ENCODE data around the gene SAXO2.
"Not testable (repeated sequence)": the region's sequence is repeated elsewhere in the genome, so short reads cannot be mapped to it uniquely, and the experiment has no call there.

The SAXO2 gene

DNA sequence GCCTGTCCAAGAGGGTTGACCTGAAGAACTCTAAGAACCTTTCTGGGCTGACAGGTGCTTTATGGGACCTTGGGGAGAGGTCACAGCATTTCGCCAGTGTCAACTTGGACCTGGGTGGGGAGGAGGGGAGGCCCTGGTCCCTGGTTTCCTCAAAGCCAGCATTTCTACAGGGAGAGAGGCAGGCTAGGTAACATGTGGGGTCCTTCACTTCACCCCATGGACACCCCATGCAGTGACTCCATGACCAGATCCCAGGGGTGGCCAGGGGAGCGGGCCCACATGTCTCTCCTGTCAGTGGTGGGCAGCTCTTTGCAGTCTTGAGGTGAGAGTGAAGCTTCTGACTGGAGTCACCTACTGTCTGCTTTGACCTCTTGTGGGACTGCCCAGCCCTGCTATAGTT is 50.8 kb downstream of the SAXO2 start:
- no peak for DNase-seq (ENCODE audit: extremely low read depth in 1 of 2, low read depth in 1 of 2)

DNA sequence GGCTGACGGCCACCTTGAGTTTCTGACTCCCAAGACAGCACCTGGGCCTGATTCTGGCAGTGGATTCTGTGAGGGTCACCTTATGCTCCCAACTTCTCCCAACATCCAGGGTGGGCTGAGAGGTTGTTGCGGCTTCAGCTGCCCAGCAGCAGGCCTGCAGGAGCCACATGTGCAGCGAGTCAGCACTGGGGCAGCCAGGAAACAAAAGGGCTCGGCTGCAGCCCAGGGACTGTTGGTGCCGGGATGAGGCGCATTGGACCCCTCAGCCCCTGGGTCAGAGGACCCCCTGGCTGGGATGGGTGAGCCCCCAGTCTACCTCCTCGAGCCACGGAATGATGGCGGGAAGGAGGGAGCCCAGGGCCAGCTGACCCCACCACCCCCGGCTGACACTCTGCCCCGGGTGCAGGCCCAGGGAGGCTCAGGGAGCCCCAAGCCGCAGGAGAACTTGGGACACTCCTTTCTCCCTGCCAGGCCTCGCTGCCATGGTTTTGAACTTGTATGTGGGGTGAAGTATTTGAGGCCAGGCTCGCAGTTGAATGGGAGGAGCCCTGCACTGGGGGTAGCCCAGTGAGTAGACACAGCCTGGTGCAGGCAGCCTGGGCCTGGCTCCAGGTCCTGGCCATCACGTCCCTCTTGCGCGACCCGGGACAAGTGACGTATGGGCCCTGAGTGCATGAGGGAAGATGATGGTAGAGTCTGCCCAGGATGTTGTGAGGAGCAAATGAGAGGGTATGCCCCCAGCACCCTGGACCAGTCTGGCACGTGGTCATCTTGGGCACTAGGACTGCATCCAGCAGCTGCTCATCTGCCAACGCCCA is 51.5 kb downstream of the SAXO2 start:
- not testable (repeated sequence) for DNase-seq (ENCODE audit: extremely low read depth in 1 of 2, low read depth in 1 of 2)

DNA sequence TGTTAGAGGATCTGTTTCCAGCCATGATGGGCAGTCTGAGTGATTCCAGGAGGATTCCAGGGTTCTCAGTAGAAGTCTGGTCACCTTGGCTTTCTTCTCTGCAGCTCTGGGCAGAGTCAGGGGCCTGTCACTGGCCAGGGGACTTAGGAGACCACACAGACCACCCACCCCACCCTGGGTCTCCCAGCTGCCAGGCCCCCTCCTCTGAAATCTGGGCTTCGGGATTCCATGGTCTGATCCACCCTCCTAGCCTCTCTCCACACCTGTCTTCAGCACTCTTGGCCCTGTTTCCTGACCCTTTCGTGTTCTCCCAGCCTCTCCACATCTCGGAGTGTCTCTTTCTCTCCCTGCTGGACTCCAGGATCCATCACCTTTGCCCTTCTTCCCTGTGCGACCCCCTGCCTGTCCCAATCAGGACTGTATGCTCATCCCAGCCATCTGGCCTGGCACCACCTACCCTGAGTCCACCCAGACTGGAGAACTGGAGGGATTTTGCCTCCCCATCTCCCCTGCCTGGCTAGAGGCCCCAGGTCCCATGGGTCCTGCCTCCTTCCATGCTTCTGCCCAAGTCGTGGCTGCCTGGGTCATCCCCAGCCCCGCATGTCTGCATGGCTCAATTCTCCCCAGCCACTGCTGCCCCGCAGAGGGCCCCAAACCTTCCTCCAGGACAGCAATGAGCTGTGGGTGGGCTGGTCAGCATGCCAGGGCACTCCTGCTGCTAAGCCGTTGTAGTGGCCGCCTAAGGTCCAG is 52.3 kb downstream of the SAXO2 start:
- no peak for DNase-seq (ENCODE audit: extremely low read depth in 1 of 2, low read depth in 1 of 2)

DNA sequence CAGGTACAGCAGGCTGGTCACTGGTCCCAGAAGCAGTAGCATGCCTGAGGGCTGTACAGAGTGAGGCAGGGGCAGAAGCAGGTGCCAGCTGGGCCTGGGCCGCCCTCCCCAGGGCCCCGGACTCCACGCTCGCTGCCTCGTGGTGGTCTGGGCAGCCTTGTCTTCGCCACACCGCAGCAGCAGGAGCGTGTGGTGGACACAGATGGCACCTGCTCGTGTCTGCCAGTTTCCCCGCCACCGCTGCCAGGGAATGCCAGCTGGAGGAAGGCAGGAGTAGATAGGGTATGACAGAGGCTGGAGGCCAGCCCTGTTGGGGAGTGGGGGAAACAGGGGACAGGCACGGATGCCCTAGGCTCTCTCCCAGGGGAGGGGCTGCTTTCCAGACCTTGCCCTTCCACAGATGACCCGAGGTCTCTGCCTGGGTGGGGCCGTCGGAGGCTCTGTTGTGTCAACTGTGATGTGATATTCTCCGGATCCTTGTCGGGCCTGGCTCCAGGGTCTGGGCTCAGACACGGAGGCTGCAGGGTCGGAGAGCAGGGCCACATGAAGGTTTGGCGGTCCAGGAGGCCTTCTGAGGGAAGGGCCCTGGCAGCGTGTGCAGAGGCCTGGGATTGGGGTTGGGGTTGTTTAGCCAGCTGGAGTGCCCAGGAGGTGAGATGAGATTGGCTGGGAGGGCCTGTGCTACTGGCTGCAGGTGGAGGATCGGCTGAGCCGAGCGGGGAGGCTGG is 53.1 kb downstream of the SAXO2 start:
- no peak for DNase-seq (ENCODE audit: extremely low read depth in 1 of 2, low read depth in 1 of 2)

DNA sequence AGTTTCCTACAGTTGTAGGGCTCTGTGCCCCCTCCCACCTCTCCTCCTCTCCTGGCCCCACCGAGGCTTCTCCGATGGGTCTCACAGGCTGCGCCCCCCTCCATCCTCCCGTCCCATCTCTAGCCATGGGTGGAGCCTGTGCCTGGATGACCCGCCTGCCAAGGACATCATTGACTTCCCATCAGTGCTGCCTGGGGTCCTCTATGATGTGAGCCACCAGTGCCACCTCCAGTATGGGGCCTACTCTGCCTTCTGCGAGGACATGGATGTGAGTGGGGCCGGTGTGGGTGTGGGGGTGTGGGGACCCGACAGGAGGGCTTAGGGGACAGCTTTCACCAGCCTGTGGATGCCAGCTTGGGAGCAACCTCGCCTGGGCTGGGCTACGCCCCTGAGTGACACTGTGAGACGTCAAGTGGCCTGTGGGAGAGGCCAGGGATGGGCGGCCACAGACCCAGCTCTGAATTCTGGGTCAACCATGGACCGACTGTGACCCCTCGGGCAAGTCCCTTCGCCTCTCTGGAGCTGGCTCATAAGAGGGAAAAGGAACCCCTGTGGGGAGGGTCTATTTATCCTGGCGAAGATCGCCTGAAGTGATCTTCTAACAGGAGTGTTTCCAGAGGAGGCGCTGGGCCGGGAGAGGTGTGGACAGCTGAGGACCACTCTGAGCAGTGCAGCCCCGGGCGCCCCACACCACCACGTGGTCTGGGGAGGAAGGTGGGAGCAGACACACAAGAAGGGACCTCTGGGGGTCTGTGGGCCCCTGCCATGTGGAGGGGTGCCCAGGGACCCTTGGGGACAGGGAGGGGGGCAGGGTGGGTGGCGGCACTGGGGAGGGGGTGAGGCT is 53.9 kb downstream of the SAXO2 start:
- not testable (repeated sequence) for DNase-seq (ENCODE audit: extremely low read depth in 1 of 2, low read depth in 1 of 2)

DNA sequence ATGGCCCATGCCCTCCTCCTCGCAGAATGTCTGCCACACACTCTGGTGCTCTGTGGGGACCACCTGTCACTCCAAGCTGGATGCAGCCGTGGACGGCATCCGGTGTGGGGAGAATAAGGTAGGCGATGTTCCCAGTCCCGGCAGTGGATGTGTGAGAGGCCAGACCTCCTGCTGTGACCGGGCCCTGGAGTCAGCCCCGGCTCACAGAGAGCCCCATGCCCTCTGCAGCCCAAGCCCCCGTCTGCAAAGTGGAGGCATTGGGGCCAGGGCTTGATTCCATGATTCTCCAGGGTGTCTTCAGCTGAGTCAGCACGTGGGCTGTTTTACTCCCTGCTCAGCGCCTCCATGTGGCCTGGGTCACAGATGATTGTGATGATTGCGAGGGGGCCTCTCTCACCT is 54.5 kb downstream of the SAXO2 start:
- no peak for DNase-seq (ENCODE audit: extremely low read depth in 1 of 2, low read depth in 1 of 2)

DNA sequence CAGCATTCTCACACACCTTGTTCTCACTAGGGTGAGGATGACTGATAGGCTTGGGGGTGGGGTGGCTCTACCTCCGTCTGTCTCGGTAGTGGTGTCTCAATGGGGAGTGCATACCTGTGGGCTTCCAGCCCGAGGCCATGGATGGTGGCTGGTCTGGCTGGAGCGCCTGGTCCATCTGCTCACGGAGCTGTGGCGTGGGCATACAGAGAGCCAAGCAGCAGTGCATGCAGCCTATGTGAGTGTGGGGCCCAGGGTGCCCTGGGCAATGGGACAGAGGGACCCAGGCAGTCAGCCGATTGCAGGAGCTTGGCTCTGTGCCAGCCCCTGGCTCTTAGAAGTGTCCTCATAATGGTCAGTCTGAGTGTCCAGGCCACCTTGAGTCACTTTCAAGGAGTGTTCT is 54.9 kb downstream of the SAXO2 start:
- not testable (repeated sequence) for DNase-seq (ENCODE audit: extremely low read depth in 1 of 2, low read depth in 1 of 2)

DNA sequence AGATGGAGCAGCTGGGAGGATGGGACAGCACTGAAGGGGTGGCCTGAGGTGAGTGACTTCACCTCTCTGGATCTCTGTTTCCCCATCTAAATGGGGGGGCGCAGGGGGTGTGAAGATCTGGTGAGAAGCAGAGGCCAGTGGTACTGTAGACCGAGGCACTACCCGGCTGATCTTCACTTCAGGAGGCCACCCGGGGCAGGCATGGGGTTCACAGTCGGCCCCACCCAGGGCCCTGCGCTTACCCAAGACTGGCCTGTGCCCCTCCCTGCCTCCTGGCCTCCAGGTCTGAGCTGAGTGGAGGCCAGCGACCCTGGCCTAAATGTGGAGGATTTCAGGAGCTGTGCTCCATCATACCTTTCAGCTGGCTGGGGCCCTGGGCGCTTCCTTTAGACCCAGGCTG is 55.7 kb downstream of the SAXO2 start:
- DNase-seq (ENCODE audit: extremely low read depth in 1 of 2, low read depth in 1 of 2): not testable (repeated sequence)

DNA sequence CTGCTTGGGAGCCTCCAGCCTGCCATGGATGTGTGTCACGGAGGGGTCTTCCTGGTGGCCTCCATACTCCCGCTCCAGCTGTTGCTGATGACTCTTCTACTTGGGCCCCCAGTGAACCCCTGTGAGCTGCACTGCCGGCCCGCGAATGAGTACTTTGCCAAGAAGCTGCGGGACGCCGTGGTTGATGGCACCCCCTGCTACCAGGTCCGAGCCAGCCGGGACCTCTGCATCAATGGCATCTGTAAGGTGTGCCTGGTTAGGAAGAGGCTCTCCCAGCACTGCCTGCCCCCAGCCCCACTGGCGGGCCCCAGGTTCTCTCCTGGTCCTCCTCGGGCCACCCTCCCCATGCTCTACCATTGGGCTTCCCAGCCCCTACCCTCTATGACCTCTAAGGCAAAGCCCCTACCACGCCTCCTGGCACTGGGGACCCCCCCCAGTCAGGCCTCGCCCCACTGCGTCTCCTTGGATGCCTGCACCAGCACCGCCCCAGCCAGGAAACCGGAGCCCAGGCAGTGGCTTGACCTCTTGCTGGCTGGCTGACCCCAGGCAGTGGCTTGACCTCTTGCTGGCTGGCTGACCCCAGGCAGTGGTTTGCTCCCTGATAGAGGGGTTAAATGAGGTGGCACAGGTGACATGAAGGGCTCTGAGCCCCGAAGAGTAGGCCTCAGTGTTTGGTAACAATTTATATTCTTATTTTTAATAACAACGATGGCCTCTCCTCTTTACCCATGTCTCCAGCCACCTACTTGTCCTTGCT is 57.1 kb downstream of the SAXO2 start:
- not testable (repeated sequence) for DNase-seq (ENCODE audit: extremely low read depth in 1 of 2, low read depth in 1 of 2)

DNA sequence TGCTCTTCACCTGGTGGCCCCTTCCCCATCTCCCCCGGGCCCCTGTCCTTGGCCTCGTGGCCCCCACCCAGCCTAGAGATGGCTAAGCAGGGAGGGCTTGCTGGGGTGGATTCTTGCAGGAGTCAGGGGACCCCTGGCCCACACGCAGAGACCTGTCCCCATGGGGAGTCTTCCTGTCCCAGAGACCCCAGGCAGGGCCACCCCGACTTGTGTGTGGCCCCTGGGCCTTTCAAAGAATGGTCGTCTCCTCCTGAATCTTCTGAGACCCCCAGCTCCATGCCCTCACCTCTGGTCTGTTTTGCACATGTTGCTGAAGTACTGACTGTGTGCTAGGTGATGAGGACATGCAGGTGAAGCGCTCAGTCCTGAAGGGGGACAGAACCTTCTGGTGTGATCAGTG is 58.2 kb downstream of the SAXO2 start:
- not testable (repeated sequence) for DNase-seq (ENCODE audit: extremely low read depth in 1 of 2, low read depth in 1 of 2)

DNA sequence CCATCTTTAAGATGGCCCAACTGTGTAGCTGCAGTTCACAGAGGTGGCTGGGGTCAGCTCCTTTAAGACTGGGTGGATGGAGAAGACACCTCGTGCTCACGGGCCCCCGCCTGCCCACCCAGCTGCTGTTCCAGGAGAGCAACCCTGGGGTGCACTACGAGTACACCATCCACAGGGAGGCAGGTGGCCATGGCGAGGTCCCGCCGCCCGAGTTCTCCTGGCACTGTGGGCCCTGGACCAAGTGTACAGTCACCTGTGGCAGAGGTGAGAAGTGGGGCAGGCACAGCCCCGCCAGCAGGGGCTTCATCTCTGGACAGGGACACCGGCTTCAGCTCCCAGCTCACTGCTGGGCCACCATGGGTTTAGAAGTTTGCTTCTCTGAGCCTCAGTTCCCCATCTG is 59.9 kb downstream of the SAXO2 start:
- DNase-seq (ENCODE audit: extremely low read depth in 1 of 2, low read depth in 1 of 2): not testable (repeated sequence)

DNA sequence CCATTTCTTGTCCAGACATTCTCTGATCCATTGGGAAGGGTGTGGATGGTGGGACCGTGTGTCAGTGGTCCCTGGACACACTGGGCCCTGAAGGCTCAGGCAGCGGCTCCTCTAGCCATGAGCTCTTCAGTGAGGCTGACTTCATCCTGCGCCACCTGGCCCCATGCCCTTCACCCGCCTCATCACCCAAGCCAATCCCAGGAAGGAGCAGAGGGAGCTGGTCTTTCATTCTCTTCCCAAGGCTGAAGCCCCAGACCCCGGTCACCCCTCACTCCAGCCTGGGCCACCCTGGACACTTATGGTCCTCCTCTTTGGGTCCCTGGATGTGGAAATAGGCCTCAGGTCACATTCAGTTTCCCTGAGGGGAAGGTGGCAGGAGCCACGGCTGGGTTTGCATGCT is 62.2 kb downstream of the SAXO2 start:
- not testable (repeated sequence) for DNase-seq (ENCODE audit: extremely low read depth in 1 of 2, low read depth in 1 of 2)

DNA sequence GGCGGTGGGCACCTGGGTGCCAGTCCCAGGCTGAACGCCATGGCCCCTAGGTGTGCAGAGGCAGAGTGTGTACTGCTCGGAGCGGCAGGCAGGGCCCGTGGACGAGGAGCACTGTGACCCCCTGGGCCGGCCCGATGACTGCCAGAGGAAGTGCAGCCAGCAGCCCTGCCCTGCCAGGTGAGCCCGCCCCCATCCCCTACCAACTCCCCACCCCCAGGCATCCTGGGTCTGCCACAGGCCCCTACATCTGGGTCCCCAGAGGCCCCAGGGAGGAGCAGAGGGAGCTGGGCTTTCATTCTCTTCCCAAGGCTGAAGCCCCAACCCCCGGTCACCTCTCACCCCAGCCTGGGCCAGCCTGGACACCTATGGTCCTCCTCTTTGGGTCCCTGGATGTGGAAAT is 63.0 kb downstream of the SAXO2 start:
- DNase-seq (ENCODE audit: extremely low read depth in 1 of 2, low read depth in 1 of 2): not testable (repeated sequence)

DNA sequence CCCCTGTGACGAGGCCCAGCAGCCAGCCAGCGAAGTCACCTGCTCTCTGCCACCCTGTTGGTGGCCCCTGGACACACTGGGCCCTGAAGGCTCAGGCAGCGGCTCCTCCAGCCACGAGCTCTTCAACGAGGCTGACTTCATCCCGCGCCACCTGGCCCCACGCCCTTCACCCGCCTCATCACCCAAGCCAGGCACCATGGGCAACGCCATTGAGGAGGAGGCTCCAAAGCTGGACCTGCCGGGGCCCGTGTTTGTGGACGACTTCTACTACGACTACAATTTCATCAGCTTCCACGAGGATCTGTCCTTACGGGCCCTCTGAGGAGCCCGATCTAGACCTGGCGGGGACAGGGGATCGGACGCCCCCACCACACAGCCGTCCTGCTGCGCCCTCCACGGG is 64.3 kb downstream of the SAXO2 start:
- not testable (repeated sequence) for DNase-seq (ENCODE audit: extremely low read depth in 1 of 2, low read depth in 1 of 2)

DNA sequence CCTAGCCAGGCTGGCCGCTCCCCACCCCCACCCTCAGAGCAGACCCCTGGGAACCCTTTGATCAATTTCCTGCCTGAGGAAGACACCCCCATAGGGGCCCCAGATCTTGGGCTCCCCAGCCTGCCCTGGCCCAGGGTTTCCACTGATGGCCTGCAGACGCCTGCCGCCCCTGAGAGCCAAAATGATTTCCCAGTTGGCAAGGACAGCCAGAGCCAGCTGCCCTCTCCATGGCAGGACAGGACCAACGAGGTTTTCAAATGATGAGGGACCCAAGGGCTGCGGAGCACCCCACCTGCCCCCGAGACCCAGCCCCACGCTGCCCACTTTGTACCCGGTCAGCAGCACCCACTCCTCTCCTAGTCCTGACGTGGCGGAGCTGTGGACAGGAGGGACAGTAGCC is 64.8 kb downstream of the SAXO2 start:
- DNase-seq (ENCODE audit: extremely low read depth in 1 of 2, low read depth in 1 of 2): not testable (repeated sequence)

DNA sequence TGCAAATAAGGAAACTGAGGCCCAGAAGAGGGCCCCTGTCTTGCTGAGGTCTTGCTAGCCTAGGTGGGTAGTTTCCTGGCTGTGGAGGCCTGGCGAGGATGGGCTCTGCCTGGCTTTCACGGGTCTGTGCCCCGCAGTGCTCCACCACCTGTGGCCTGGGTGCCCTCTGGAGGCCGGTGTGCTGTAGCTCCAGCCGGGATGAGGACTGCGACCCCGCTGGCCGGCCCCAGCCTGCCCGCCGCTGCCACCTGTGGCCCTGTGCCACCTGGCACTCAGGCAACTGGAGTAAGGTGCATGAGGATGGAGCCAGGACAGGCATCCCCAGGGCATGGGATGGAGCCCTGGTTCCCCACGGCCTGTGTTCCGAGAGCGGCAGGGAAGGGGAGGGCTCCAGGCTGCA is 66.4 kb downstream of the SAXO2 start:
- DNase-seq (ENCODE audit: extremely low read depth in 1 of 2, low read depth in 1 of 2): not testable (repeated sequence)

DNA sequence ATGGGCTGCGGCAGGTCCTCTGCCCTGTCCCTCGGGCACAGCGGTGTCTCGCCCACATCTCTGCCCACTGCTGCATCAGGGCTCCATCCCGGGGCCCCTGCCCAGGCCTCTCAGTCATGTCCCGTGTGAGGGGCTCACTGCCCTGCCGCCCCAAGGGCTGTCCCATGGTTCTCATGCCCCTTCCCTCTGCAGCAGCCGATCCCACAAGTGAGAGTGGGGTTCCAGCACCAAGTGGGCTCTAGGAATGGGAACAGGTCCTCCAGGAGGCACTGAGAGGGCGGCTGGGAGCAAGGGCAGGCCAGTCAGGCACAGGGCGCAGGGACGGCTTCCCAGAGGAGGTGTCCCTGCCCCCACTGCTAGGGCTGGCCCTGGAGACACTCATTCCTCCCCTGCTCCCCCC is 68.3 kb downstream of the SAXO2 start:
- DNase-seq (ENCODE audit: extremely low read depth in 1 of 2, low read depth in 1 of 2): not testable (repeated sequence)

DNA sequence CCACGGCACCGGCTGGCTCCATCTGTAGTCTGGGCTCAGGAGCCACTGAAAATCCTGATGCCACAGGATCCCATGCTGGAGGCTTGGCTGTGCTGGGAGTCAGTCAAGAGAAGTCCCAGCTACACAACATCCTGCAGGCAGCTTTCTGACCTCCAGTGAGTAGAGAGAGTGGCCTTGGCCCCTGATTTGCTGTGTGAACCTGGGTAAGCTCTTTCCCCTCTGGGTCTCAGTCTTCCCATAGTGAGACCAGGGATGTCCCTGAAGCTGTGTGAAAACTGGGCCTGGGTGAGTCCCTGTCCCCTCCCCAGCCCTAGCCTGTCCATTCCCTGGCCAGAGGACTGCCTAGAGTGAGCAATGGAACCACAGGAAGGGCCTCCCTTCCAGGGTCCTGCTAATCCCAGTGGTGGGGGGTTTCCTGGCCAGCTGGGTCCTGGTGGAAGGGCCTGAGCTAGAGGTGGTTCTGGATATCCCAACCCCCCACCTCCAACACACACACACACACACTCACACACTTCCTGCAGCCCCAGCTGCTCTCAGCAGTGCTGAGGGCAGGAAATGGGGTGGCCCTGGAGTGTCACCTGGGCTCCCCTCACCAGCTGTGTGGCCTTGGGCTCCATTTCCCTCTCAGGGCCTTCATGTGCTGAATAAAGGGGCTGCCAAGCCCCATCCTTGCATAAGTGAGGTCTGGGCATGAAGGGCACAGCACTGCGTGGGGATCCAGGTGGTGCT is 69.1 kb downstream of the SAXO2 start:
- DNase-seq (ENCODE audit: extremely low read depth in 1 of 2, low read depth in 1 of 2): not testable (repeated sequence)

All from activated CD8-positive, alpha-beta memory T cell treated with anti-CD3 and anti-CD28 coated beads for 1 hour (primary cell).